Measurements from ENCODE around the gene KIRREL3. TPM values are rescaled to one million over a fixed set of nuclear protein-coding genes. Genes with fewer than 3 reads are reported as not detected.

Gene KIRREL3
- total and polyA plus RNA-seq, 10 donors = 0.50 to 5.4 (median 2.0) TPM

GRCh38 chr11:126704096-126704495, 296.5 kb downstream of the KIRREL3 start:
- intact Hi-C loops (cut with DNase I; ENCODE audit: low total_unique reads) = no loop called here
- H3K9me3 ChIP-seq = no peaks in the 10 kb centered on the region
- 36 to 60% (median 48%) methylated on average over 2 of the region's 2 CpGs for WGBS, 5 donors
- DNase-seq = no peak
- peaks cover 0 to 4% (median 0%) of the 10 kb centered on the region in 7 donors for H3K27me3 ChIP-seq (replicated peaks in 1 of 7)
- H3K4me3 ChIP-seq = no peak overlapping the region
- TF ChIP-seq CTCF (IDR thresholded peaks at IDR 0.05 in 8 of 11, conservative IDR thresholded peaks at IDR 0.05 in 3 of 11) = no peak
- no peak for TF ChIP-seq POLR2A (IDR thresholded peaks at IDR 0.05)
- no peak for TF ChIP-seq POLR2AphosphoS5 (IDR thresholded peaks at IDR 0.05)
- H3K4me1 ChIP-seq = peaks cover 0 to 16% (median 0%) of the 10 kb centered on the region in 6 donors
- H3K36me3 ChIP-seq = no peaks in the 10 kb centered on the region
- H3K27ac ChIP-seq = no peak overlapping the region

- DNase-seq = no peak
- no peak for TF ChIP-seq POLR2A (IDR thresholded peaks at IDR 0.05)
- no peak for TF ChIP-seq CTCF (IDR thresholded peaks at IDR 0.05 in 8 of 11, conservative IDR thresholded peaks at IDR 0.05 in 3 of 11)
- no peak for TF ChIP-seq POLR2AphosphoS5 (IDR thresholded peaks at IDR 0.05)
- peaks cover 0 to 16% (median 0%) of the 10 kb centered on the region in 6 donors for H3K4me1 ChIP-seq
- H3K27ac ChIP-seq = no peak overlapping the region
- H3K36me3 ChIP-seq = no peaks in the 10 kb centered on the region
- peaks cover 0 to 5% (median 0%) of the 10 kb centered on the region in 7 donors for H3K27me3 ChIP-seq (replicated peaks in 1 of 7)
- no peaks in the 10 kb centered on the region for H3K9me3 ChIP-seq
- WGBS, 5 donors = 63 to 73% (median 70%) methylated on average over 4 of the region's 4 CpGs
- intact Hi-C loops (cut with DNase I; ENCODE audit: low total_unique reads) = no loop called here
- H3K4me3 ChIP-seq = no peak overlapping the region
These were observed 296.9 kb downstream of the KIRREL3 start for GRCh38 chr11:126703662-126704061.

GRCh38 chr11:126702987-126703386, 297.6 kb downstream of the KIRREL3 start:
- Histone ChIP-seq H3K27ac (no peak overlapping the region), H3K36me3 (no peaks in the 10 kb centered on the region), H3K4me3 (no peak overlapping the region), H3K4me1 (peaks cover 0 to 16% (median 0%) of the 10 kb centered on the region in 6 donors), H3K27me3 (replicated peaks in 1 of 7) (peaks cover 0 to 10% (median 0%) of the 10 kb centered on the region in 7 donors), H3K9me3 (no peaks in the 10 kb centered on the region)
- DNase-seq = no peak
- TF ChIP-seq CTCF (IDR thresholded peaks at IDR 0.05 in 8 of 11, conservative IDR thresholded peaks at IDR 0.05 in 3 of 11) = no peak
- TF ChIP-seq POLR2A (IDR thresholded peaks at IDR 0.05) = no peak
- no peak for TF ChIP-seq POLR2AphosphoS5 (IDR thresholded peaks at IDR 0.05)
- WGBS, 5 donors = 64 to 78% (median 75%) methylated on average over 4 to 5 of the region's 5 CpGs
- intact Hi-C loops (cut with DNase I; ENCODE audit: low total_unique reads) = no loop called here

GRCh38 chr11:126702165-126702720, 298.3 kb downstream of the KIRREL3 start:
- Histone ChIP-seq H3K4me1 (peaks cover 0 to 16% (median 0%) of the 10 kb centered on the region in 6 donors), H3K9me3 (no peaks in the 10 kb centered on the region), H3K36me3 (no peaks in the 10 kb centered on the region), H3K27me3 (replicated peaks in 1 of 7) (peaks cover 0 to 10% (median 0%) of the 10 kb centered on the region in 7 donors), H3K27ac (no peak overlapping the region), H3K4me3 (no peak overlapping the region)
- TF ChIP-seq POLR2A (IDR thresholded peaks at IDR 0.05) (no peak), CTCF (IDR thresholded peaks at IDR 0.05 in 8 of 11, conservative IDR thresholded peaks at IDR 0.05 in 3 of 11) (no peak), POLR2AphosphoS5 (IDR thresholded peaks at IDR 0.05) (no peak)
- intact Hi-C loops (cut with DNase I; ENCODE audit: low total_unique reads) = no loop called here
- 70 to 86% (median 78%) methylated on average over 7 of the region's 7 CpGs for WGBS, 5 donors
- no peak for DNase-seq
